Testis (tissue), 3 donors: ENCODE results near the gene CADM1. TPM values are rescaled to one million over a fixed set of nuclear protein-coding genes. Genes with fewer than 3 reads are reported as not detected.

Experiments
- DNase-seq: peaks from one replicate; pipeline ENCODE4 v3.0.0-alpha.2; 2019
- H3K27ac ChIP-seq, 2 donors: fragments of 200-600 bp; sonication (generic); one replicate each; pipeline ENCODE4 v1.5.1; 2019
- H3K27me3 ChIP-seq: fragments of 200-600 bp; sonication (generic); one replicate; pipeline ENCODE4 v1.5.1; 2019
- H3K36me3 ChIP-seq: fragments of 200-600 bp; sonication (generic); one replicate; pipeline ENCODE4 v1.5.1; 2017; ENCODE audit warnings: low read depth; ENCODE audit errors: missing control alignments
- H3K4me1 ChIP-seq: fragments of 200-600 bp; sonication (generic); one replicate; pipeline ENCODE4 v1.5.1; 2019
- H3K4me3 ChIP-seq, 2 donors: fragments of 200-600 bp; sonication (generic); one replicate each; pipeline ENCODE4 v1.5.1; 2017 to 2019
- H3K9me3 ChIP-seq: fragments of 200-600 bp; sonication (generic); one replicate; pipeline ENCODE4 v1.5.1; 2017
- CTCF ChIP-seq, 3 experiments: fragments of 450-650 bp in 2 of 3; fragments of 200-600 bp in 1 of 3; sonication (generic) in 1 of 3; IDR thresholded peaks; one replicate each; pipeline ENCODE4 v1.5.1; 2016 to 2019; ENCODE audit warnings: antibody characterized with exemption in 3 of 3, mild to moderate bottlenecking in 2 of 3, moderate library complexity in 1 of 3
- POLR2A ChIP-seq: fragments of 450-650 bp; IDR thresholded peaks from one replicate; pipeline ENCODE4 v1.6.1; 2017; ENCODE audit warnings: antibody characterized with exemption, mild to moderate bottlenecking, moderate library complexity
- WGBS, 2 donors: methylation state at CpG; one replicate each; pipeline ENCODE4 v1.1.5; 2018; 5-methylcytosine and 5-hydroxymethylcytosine counted together
- intact Hi-C: fragments of 100-400 bp; cut with DNase I; formaldehyde crosslinking; loops from one replicate; pipeline ENCODE4 v1.15.1; 2023; ENCODE audit warnings: low total_unique reads
- polyA plus RNA-seq: library from polyadenylated mRNA; stranded (reverse); fragments of 350-450 nt; fragmentation: Illumina TruSeq; extraction: RNeasy Lipid Tissue Mini Kit (QIAGEN cat#74804); gene quantifications from one replicate; pipeline ENCODE4 v1.2.3, GENCODE V29; 2014; ENCODE audit warnings: low read depth, low replicate concordance; ENCODE audit not compliant: insufficient read depth
- total RNA-seq, 2 donors: library from RNA; depleted of rRNA; stranded (reverse); fragments of >200 nt; gene quantifications; one replicate each; pipeline ENCODE4 v1.2.3, GENCODE V29; 2016

CADM1 gene
- total and polyA plus RNA-seq, 3 donors from 2014 or later: 135 to 230 (median 216) TPM

GRCh38 chr11:115411120-115411519, 93.1 kb downstream of the CADM1 start:
- H3K27ac ChIP-seq: no peak overlapping the region
- TF ChIP-seq POLR2A (no peak), CTCF (IDR thresholded peaks at IDR 0.05) (no peak)
- DNase-seq: no peak
- 63 to 67% methylated on average over 1 of the region's 1 CpG for WGBS, 2 donors
- H3K9me3 ChIP-seq: no peaks in the 10 kb centered on the region
- H3K27me3 ChIP-seq: no peaks in the 10 kb centered on the region
- intact Hi-C loops: no loop called here
- H3K4me1 ChIP-seq: peaks cover 23% of the 10 kb centered on the region
- no peak overlapping the region for H3K4me3 ChIP-seq
- H3K36me3 ChIP-seq: no peaks in the 10 kb centered on the region

- Histone ChIP-seq H3K9me3 (no peaks in the 10 kb centered on the region), H3K4me1 (peaks cover 23% of the 10 kb centered on the region), H3K36me3 (no peaks in the 10 kb centered on the region), H3K4me3 (no peak overlapping the region), H3K27ac (no peak overlapping the region), H3K27me3 (no peaks in the 10 kb centered on the region)
- intact Hi-C loops: no loop called here
- 13 to 29% methylated on average over 4 of the region's 4 CpGs for WGBS, 2 donors
- no peak for DNase-seq
- no peak for TF ChIP-seq CTCF (IDR thresholded peaks at IDR 0.05)
- TF ChIP-seq POLR2A: no peak
Measured at GRCh38 chr11:115409691-115410220, 94.5 kb downstream of the CADM1 start.

GRCh38 chr11:115409116-115409670, 95.0 kb downstream of the CADM1 start:
- Histone ChIP-seq H3K9me3 (no peaks in the 10 kb centered on the region), H3K36me3 (no peaks in the 10 kb centered on the region), H3K4me3 (no peak overlapping the region), H3K4me1 (peaks cover 23% of the 10 kb centered on the region), H3K27me3 (no peaks in the 10 kb centered on the region), H3K27ac (peak overlapping the region in 1 of 2 donors; percentile 29)
- DNase-seq: no peak
- TF ChIP-seq POLR2A: no peak
- no peak for TF ChIP-seq CTCF (IDR thresholded peaks at IDR 0.05)
- intact Hi-C loops: no loop called here
- 33 to 36% methylated on average over 4 of the region's 4 CpGs for WGBS, 2 donors

- 23 to 34% methylated on average over 3 of the region's 3 CpGs for WGBS, 2 donors
- peak overlapping the region; percentile 18 to 63 for H3K27ac ChIP-seq
- intact Hi-C loops: no loop called here
Measured at GRCh38 chr11:115408036-115408921, 95.9 kb downstream of the CADM1 start.

More at GRCh38 chr11:115408036-115408921, 95.9 kb downstream of the CADM1 start:
- H3K4me3 ChIP-seq: no peak overlapping the region
- H3K27me3 ChIP-seq: no peaks in the 10 kb centered on the region
- TF ChIP-seq POLR2A (no peak), CTCF (IDR thresholded peaks at IDR 0.05) (no peak)
- no peaks in the 10 kb centered on the region for H3K9me3 ChIP-seq
- DNase-seq: peak; percentile 62
- peaks cover 23% of the 10 kb centered on the region for H3K4me1 ChIP-seq
- no peaks in the 10 kb centered on the region for H3K36me3 ChIP-seq
